ENCODE results near the gene DUSP8.

DUSP8 gene

GRCh38 chr11:1521382-1522080, 50.5 kb downstream of the DUSP8 start:
- DNase-seq (ENCODE audit: low read depth), result peak; percentile 68
- peak overlapping the region; percentile 3 for H3K4me3 ChIP-seq (ENCODE audit: low read depth, low read length)
- no peak for TF ChIP-seq MYC (IDR thresholded peaks at IDR 0.05; ENCODE audit: low read depth, low read length)

- peak; percentile 58 for DNase-seq (ENCODE audit: low read depth)
- TF ChIP-seq MYC (IDR thresholded peaks at IDR 0.05; ENCODE audit: low read depth, low read length), result no peak
- no peak for TF ChIP-seq MAX (IDR thresholded peaks at IDR 0.05; ENCODE audit: low read depth, low read length)
- no peak for TF ChIP-seq POLR2A (IDR thresholded peaks at IDR 0.05; ENCODE audit: extremely low read depth, insufficient read length)
- TF ChIP-seq CTCF (IDR thresholded peaks at IDR 0.05; ENCODE audit: low read depth, low read length), result no peak
- H3K4me3 ChIP-seq (ENCODE audit: low read depth, low read length), result peak overlapping the region; percentile 3
Measured at GRCh38 chr11:1520663-1521267, 51.3 kb downstream of the DUSP8 start.

- peak; percentile 27 for DNase-seq (ENCODE audit: low read depth)
- TF ChIP-seq MAX (IDR thresholded peaks at IDR 0.05; ENCODE audit: low read depth, low read length) (no peak), POLR2A (IDR thresholded peaks at IDR 0.05; ENCODE audit: extremely low read depth, insufficient read length) (no peak), MYC (IDR thresholded peaks at IDR 0.05; ENCODE audit: low read depth, low read length) (no peak), CTCF (IDR thresholded peaks at IDR 0.05; ENCODE audit: low read depth, low read length) (no peak)
Measured at GRCh38 chr11:1520209-1520662, 51.8 kb downstream of the DUSP8 start.

GRCh38 chr11:1519028-1520010, 52.8 kb downstream of the DUSP8 start:
- H3K4me3 ChIP-seq (ENCODE audit: low read depth, low read length), result no peak overlapping the region
- TF ChIP-seq MYC (IDR thresholded peaks at IDR 0.05; ENCODE audit: low read depth, low read length) (no peak), POLR2A (IDR thresholded peaks at IDR 0.05; ENCODE audit: extremely low read depth, insufficient read length) (no peak), MAX (IDR thresholded peaks at IDR 0.05; ENCODE audit: low read depth, low read length) (no peak), CTCF (IDR thresholded peaks at IDR 0.05; ENCODE audit: low read depth, low read length) (no peak)
- DNase-seq (ENCODE audit: low read depth), result no peak

More at GRCh38 chr11:1520209-1520662, 51.8 kb downstream of the DUSP8 start:
- H3K4me3 ChIP-seq (ENCODE audit: low read depth, low read length), result no peak overlapping the region

GRCh38 chr11:1518301-1518700, 53.8 kb downstream of the DUSP8 start:
- DNase-seq (ENCODE audit: low read depth), result no peak
- no peak overlapping the region for H3K4me3 ChIP-seq (ENCODE audit: low read depth, low read length)
- no peak for TF ChIP-seq MYC (IDR thresholded peaks at IDR 0.05; ENCODE audit: low read depth, low read length)
- no peak for TF ChIP-seq POLR2A (IDR thresholded peaks at IDR 0.05; ENCODE audit: extremely low read depth, insufficient read length)
- TF ChIP-seq MAX (IDR thresholded peaks at IDR 0.05; ENCODE audit: low read depth, low read length), result no peak
- TF ChIP-seq CTCF (IDR thresholded peaks at IDR 0.05; ENCODE audit: low read depth, low read length), result no peak

Data from NB4 (cell line).